ENCODE data around the gene GOLGA8N.
"Not testable (repeated sequence)": the region's sequence is repeated elsewhere in the genome, so short reads cannot be mapped to it uniquely, and the experiment has no call there.

The GOLGA8N gene

DNA sequence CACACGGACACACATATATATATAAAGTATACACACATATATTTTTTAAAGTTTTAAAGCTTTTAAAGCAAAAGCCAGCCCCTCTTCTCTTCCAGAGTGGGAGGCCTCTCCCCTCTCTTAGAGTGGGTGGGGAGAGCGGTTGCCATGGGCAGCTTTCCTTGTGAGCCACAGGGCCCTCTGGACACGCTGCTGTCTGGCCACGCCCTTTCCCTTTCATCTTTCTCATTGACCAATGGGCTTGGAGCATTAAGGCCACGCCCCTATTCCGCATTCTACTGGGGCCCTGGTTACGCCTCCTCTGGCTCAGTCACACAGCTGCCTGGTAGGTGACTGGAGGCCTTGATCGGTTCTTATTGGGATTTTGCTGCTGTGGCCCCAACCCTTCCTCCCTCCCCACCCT is at the start of gene GOLGA8N:
Gene GOLGA8N (plus strand): TSS at position 306 of the 400 bp plus-strand sequence.
- not testable (repeated sequence) for DNase-seq (ENCODE audit: low read depth in 4 of 4, low spot score in 1 of 4)

- not testable (repeated sequence) for DNase-seq (ENCODE audit: low read depth in 4 of 4, low spot score in 1 of 4)
Measured at GRCh38 chr15:32543456-32543855, 49.8 kb upstream of the GOLGA8N start.

- not testable (repeated sequence) for DNase-seq (ENCODE audit: low read depth in 4 of 4, low spot score in 1 of 4)
Measured at GRCh38 chr15:32545129-32545528, 48.1 kb upstream of the GOLGA8N start.

GRCh38 chr15:32554587-32554986 is 38.7 kb upstream of the GOLGA8N start:
- DNase-seq (ENCODE audit: low read depth in 4 of 4, low spot score in 1 of 4): not testable (repeated sequence)

GRCh38 chr15:32562198-32562597 is 31.1 kb upstream of the GOLGA8N start:
- not testable (repeated sequence) for DNase-seq (ENCODE audit: low read depth in 4 of 4, low spot score in 1 of 4)

DNA sequence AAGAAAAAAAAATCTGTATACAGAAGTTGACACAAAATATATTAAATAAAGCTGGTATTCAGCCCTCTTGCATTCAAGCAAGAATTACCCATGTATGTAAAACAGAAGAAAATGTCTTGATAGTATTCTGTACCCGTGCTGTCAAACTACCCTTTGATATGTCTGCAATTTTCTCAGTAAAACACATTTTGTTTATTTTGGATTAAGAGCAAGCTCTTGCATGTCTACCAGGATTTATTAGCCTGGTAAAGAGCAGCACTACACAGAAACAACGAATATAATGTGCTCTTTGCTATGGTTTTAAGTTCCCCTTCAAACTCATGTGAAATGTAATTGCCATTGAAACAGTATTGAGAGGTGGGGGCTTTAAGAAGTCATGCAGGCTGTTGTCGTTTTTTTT is 24.3 kb upstream of the GOLGA8N start:
- DNase-seq (ENCODE audit: low read depth in 4 of 4, low spot score in 1 of 4): not testable (repeated sequence)

DNA sequence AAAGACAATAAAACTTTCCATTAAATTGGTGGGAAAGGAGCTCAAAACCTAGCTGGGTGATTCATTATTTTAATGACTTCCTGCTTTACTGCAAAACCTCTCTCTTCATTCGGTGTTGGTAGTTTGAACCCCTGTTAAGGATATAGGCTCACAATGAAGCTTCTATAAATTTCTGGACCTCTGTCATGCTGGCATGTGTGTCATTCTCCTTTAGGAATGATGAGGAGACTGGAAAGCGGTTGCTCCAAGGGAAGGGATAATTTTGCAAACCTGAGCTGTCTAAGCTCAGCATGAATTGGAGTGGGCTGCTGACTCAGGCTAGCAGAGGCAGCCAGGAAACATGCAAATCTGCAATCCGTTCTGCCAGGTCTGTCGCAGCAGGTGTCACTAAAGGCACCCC is 14.8 kb upstream of the GOLGA8N start:
- not testable (repeated sequence) for DNase-seq (ENCODE audit: low read depth in 4 of 4, low spot score in 1 of 4)

DNA sequence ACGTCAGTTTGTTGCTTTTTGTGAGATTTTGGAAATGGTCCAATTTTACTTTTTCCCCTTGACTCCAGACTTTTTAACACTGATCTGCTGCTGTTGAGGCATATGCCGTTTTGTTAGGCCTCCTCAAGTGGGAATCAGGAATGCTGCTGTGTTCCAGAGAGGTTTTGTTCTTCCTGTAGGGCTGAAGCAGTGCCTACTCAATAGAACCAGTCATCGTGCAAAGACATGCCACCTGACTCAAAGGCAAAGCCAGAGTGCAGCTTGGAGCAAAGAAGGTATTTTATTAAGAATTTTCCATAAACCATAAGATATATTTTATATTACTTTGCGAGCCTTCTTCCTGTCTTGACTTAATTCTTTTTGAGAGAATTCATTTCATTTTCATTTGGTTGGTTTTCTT is 7.4 kb upstream of the GOLGA8N start:
- not testable (repeated sequence) for DNase-seq (ENCODE audit: low read depth in 4 of 4, low spot score in 1 of 4)

- not testable (repeated sequence) for DNase-seq (ENCODE audit: low read depth in 4 of 4, low spot score in 1 of 4)
Measured at GRCh38 chr15:32609518-32609917, 16.3 kb downstream of the GOLGA8N start.

DNA sequence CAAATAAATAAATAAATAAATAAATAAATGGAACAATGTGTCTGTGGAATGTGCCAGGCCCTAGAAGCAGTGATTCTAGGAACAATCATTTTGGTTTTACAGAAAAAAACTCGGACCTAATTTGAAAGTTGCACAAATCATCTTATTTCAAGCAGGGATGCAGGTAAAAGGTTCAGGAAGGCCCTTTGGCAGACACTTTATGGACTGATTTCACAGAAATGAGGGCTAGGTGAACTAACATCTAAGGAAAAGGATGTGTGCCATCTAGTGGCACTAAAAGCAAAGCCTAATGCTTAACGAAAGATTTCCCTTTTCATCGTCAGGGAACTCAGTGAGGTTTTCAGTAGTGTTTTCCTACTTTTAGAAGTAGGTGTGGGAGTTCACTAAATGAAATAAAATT is 17.5 kb downstream of the GOLGA8N start:
- DNase-seq (ENCODE audit: low read depth in 4 of 4, low spot score in 1 of 4): not testable (repeated sequence)

DNA sequence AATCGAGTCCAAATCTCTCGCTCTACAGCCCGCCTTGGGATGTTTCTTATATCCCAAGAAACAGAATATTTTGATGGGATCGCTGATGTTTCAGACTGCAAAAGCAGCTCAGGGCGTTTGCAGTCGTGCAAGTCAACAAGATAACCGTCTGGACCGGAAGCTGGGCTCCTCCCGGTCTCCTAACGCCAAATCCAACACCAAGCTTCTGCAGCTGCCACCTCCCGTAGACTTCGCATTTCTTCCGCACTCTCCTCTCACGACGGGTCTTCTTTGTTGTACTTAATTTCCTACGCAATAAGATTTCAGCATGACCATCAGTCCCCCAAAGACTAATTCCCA is 21.4 kb downstream of the GOLGA8N start:
- DNase-seq (ENCODE audit: low read depth in 4 of 4, low spot score in 1 of 4): not testable (repeated sequence)

GRCh38 chr15:32615051-32615870 is 22.0 kb downstream of the GOLGA8N start, which contains the start of gene ARHGAP11A:
Gene ARHGAP11A, plus strand, starts transcription at chr15:32615504. Its CDS starts 708 bp downstream, at chr15:32616212.
- DNase-seq (ENCODE audit: low read depth in 4 of 4, low spot score in 1 of 4): peak; percentile 47 to 83 (median 64)

GRCh38 chr15:32615871-32616426 is 22.7 kb downstream of the GOLGA8N start:
- not testable (repeated sequence) for DNase-seq (ENCODE audit: low read depth in 4 of 4, low spot score in 1 of 4)

- no peak for DNase-seq (ENCODE audit: low read depth in 4 of 4, low spot score in 1 of 4)
Measured at GRCh38 chr15:32636410-32636809, 43.2 kb downstream of the GOLGA8N start.

DNA sequence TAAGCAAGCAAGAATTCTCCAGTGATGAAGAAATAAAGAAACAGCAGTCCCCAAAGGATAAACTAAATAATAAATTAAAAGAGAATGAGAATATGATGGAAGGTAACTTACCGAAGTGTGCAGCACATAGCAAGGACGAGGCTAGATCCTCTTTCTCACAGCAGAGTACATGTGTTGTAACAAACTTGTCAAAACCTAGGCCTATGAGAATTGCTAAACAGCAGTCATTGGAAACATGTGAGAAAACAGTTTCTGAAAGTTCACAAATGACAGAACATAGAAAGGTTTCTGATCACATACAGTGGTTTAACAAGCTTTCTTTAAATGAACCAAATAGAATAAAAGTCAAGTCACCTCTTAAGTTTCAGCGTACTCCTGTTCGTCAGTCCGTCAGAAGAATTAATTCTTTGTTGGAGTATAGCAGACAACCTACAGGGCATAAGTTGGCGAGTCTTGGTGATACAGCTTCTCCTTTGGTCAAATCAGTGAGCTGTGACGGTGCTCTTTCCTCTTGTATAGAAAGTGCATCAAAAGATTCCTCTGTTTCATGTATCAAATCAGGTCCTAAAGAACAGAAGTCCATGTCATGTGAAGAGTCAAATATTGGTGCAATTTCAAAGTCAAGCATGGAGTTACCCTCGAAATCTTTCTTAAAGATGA is 43.8 kb downstream of the GOLGA8N start:
- DNase-seq (ENCODE audit: low read depth in 4 of 4, low spot score in 1 of 4): no peak

- no peak for DNase-seq (ENCODE audit: low read depth in 4 of 4, low spot score in 1 of 4)
Measured at GRCh38 chr15:32637704-32638103, 44.4 kb downstream of the GOLGA8N start.

GRCh38 chr15:32641517-32642059 is 48.3 kb downstream of the GOLGA8N start, which contains the start of gene SCG5:
Gene SCG5, plus strand, starts transcription at chr15:32641710. Its CDS starts 1,883 bp downstream, at chr15:32643593.
- no peak for DNase-seq (ENCODE audit: low read depth in 4 of 4, low spot score in 1 of 4)

GRCh38 chr15:32642667-32643435 is 49.6 kb downstream of the GOLGA8N start:
- no peak for DNase-seq (ENCODE audit: low read depth in 4 of 4, low spot score in 1 of 4)

DNA sequence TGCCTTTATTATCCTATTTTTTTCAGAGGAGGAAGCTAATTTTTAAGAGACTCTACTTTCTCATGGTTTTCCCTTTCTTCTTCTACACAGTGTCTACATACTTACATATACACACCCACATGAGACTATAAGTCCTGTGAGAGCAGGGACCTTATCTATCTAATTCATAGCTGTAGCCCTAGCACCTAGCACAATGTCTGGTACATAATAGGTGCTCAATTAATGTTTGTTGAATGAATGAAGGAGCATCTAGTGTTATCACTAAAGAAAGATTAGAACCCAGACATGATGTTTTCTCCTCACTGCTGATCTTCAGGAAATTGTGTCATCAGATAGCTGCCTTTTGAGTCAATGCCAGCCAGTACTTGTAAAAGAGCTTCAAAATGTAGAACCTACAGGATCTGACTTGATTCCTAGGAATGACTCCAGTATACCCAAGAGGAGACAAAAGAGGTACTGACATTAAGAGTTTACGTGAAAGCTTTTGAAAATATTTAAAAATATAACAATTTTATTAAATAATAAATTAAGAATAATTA is 50.7 kb downstream of the GOLGA8N start:
- no peak for DNase-seq (ENCODE audit: low read depth in 4 of 4, low spot score in 1 of 4)

DNA sequence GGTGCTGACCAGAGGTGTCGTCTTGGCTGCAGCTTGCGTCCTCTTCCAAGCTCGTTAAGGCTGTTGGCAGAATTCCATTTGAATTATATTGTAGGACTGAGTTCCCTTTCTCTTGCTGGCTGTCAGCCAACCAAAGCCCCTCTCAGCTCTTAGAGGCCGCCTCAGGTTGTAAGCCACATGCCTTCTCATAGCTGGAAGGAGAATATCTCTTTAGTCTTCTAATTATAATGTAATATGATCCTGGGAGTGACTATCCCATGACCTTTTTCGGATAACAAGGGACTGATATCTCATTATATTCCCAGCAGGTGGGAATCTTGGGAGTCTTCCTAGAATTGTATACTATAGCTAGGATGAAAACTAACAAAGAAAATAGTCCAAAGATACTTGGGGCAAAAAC is 53.0 kb downstream of the GOLGA8N start:
- DNase-seq (ENCODE audit: low read depth in 4 of 4, low spot score in 1 of 4): no peak

GRCh38 chr15:32649342-32649741 is 56.1 kb downstream of the GOLGA8N start:
- DNase-seq (ENCODE audit: low read depth in 4 of 4, low spot score in 1 of 4): no peak
